Adrenal gland (tissue), 19 donors: ENCODE results near the gene ZC2HC1C. TPM values are rescaled to one million over a fixed set of nuclear protein-coding genes. Genes with fewer than 3 reads are reported as not detected.

Experiments used
- DNase-seq, 7 donors: peaks; one replicate each; pipeline ENCODE4 v3.0.0-alpha.2; 2019 to 2020
- H3K27ac ChIP-seq, 5 donors: fragments of 200-600 bp; sonication (generic) in 4 of 5; 1 replicate in 3 of 5; 2 replicates in 2 of 5; pipeline versions ENCODE4 v1.5.1 to v1.8.0; 2016 to 2020; ENCODE audit warnings: mild to moderate bottlenecking in 1 of 5
- H3K27me3 ChIP-seq: fragments of 200-600 bp; 2 replicates; pipeline ENCODE4 v1.8.0; 2021
- H3K36me3 ChIP-seq, 2 donors: fragments of 200-600 bp; replicated peaks in 1 of 2; 1 replicate in 1 of 2; 2 replicates in 1 of 2; pipeline versions ENCODE4 v1.5.1 to v1.8.0; 2018 to 2022
- H3K4me1 ChIP-seq, 2 donors: fragments of 200-600 bp; replicated peaks in 1 of 2; 1 replicate in 1 of 2; 2 replicates in 1 of 2; pipeline versions ENCODE4 v1.5.1 to v1.8.0; 2018 to 2021
- H3K4me3 ChIP-seq, 4 donors: fragments of 200-600 bp; sonication (generic) in 3 of 4; one replicate each; pipeline ENCODE4 v1.5.1; 2016 to 2018
- H3K9me3 ChIP-seq, 3 donors: fragments of 200-600 bp; sonication (generic) in 1 of 3; replicated peaks in 1 of 3; 1 replicate in 2 of 3; 2 replicates in 1 of 3; pipeline versions ENCODE4 v1.5.1 to v1.8.0; 2016 to 2021
- CTCF ChIP-seq, 6 experiments: fragments of 450-650 bp in 4 of 6; fragments of 200-600 bp in 2 of 6; sonication (generic) in 1 of 6; IDR thresholded peaks; 1 replicate in 5 of 6; 2 replicates in 1 of 6; pipeline versions ENCODE4 v1.5.1 to v1.8.0; 2016 to 2021; ENCODE audit warnings: antibody characterized with exemption in 6 of 6, mild to moderate bottlenecking in 2 of 6, moderate library complexity in 1 of 6
- POLR2A ChIP-seq, 2 donors: fragments of 450-650 bp; IDR thresholded peaks; one replicate each; pipeline ENCODE4 v1.6.1; 2017; ENCODE audit warnings: antibody characterized with exemption in 2 of 2, mild to moderate bottlenecking in 2 of 2, moderate library complexity in 1 of 2
- WGBS, 4 donors: extraction: QIAGEN DNeasy Blood & Tissue Kit in 2 of 4; methylation state at CpG; one replicate each; pipeline versions ENCODE4 v1.1.5 to v1.1.7; 2013 to 2017; 5-methylcytosine and 5-hydroxymethylcytosine counted together
- intact Hi-C, 2 donors: fragments of 100-400 bp; cut with DNase I; formaldehyde crosslinking; loops; one replicate each; pipeline versions ENCODE4 v1.14.1 to v1.15.0; 2022 to 2023
- long read RNA-seq, 10 donors: library from polyadenylated mRNA in 3 of 10; unstranded in 2 of 10; stranded (forward) in 1 of 10; transcript quantifications; one replicate each; pipeline ENCODE4 v2.0.0 and lab custom pipeline, GENCODE V29; 2021 to 2026
- polyA plus RNA-seq, 3 donors: library from polyadenylated mRNA; stranded (reverse); fragments of 200-250 nt in 2 of 3; fragments of 350-450 nt in 1 of 3; fragmentation: Illumina TruSeq in 1 of 3; extraction: RNeasy Lipid Tissue Mini Kit (QIAGEN cat#74804) in 1 of 3; gene quantifications; one replicate each; pipeline ENCODE4 v1.2.3, GENCODE V29; 2013 to 2014
- total RNA-seq, 9 donors: library from RNA; depleted of rRNA in 4 of 9; stranded (reverse); fragments of >200 nt in 4 of 9; fragments of 120-200 nt in 1 of 9; fragmentation: NEBNext Ultra II Directional in 1 of 9; extraction: Animal tissue kit (Norgen Biotek cat#: 25700) in 1 of 9; gene quantifications; one replicate each; pipeline versions ENCODE4 v1.1.0 to v1.2.4, GENCODE V29; 2013 to 2023
- donor health status: healthy with polysubstance abuse.
- donor health status: Bipolar disorder and iron deficiency.
- donor health status: DM: yes; HTN: yes; CAD: no.
- donor health status: DM: no; HTN: no; CAD: no.
- donor health status: DM: no; HTN: no; CAD: no.
- donor health status: DM: yes; HTN: yes; CAD: no.

The ZC2HC1C gene
- total RNA-seq (1 to 10 TPM; 1.9 to 9.5 (median 5.3) TPM), polyA plus RNA-seq (10 to 100 TPM in 1 of 3 donors, 1 to 10 TPM in 2; 6.1 to 12.1 (median 6.8) TPM)
- long read RNA-seq, donor 1 = 0 reads
- long read RNA-seq, donor 2, full-length matches to known transcripts = 1 of 1 reads
- long read RNA-seq, donor 2, partial matches to known transcripts = 0 of 1 reads
- long read RNA-seq, donor 2, other reads (novel, unspliced or antisense) = 0 of 1 reads
- long read RNA-seq, donor 3 = 0 reads
- long read RNA-seq, donor 4, partial matches to known transcripts = 2 of 10 reads
- long read RNA-seq, donor 4, other reads (novel, unspliced or antisense) = 6 of 10 reads
- long read RNA-seq, donor 5, full-length matches to known transcripts = 3 of 8 reads
- long read RNA-seq, donor 5, partial matches to known transcripts = 3 of 8 reads
- long read RNA-seq, donor 5, other reads (novel, unspliced or antisense) = 2 of 8 reads
- long read RNA-seq, donor 6, partial matches to known transcripts = 1 of 3 reads
- long read RNA-seq, donor 6, other reads (novel, unspliced or antisense) = 0 of 3 reads
- long read RNA-seq, donor 7 = 0 reads
- long read RNA-seq, donor 8 = 0 reads
- long read RNA-seq, donor 9 = 0 reads
- long read RNA-seq, donor 10 = 0 reads

GRCh38 chr14:75069121-75069810 lies at the start of gene ZC2HC1C:
Gene ZC2HC1C (plus strand): TSS chr14:75069641. CDS start chr14:75070574, 933 bp downstream.
- Histone ChIP-seq H3K4me1 (peaks cover 19 to 22% of the 10 kb centered on the region in 2 donors), H3K36me3 (no peaks in the 10 kb centered on the region), H3K27ac (peak within 1 kb of the TSS; percentile 75 to 91 (median 83)), H3K9me3 (no peaks in the 10 kb centered on the region), H3K27me3 (no peaks in the 10 kb centered on the region), H3K4me3 (peak within 1 kb of the TSS in 3 of 4 donors; percentile 3 to 53 (median 17))
- peak; percentile 96 to 98 (median 98) for DNase-seq
- intact Hi-C loops = loop anchor here in 1 of 2 donors (10.0 kb wide), 1 partner anchor 64 kb away; the partner anchor contains the start of gene EIF2B2
- peak in 1 of 6 experiments; percentile 17 for TF ChIP-seq CTCF (IDR thresholded peaks at IDR 0.05)
- TF ChIP-seq POLR2A (IDR thresholded peaks at IDR 0.05) = peak; percentile 50 to 67
- 0 to 7% (median 2%) methylated on average over 30 to 58 of the region's 58 CpGs for WGBS, 4 donors

- Histone ChIP-seq H3K27me3 (no peaks in the 10 kb centered on the region), H3K9me3 (no peaks in the 10 kb centered on the region), H3K4me3 (no peak overlapping the region), H3K4me1 (peaks cover 0 to 14% of the 10 kb centered on the region in 2 donors), H3K27ac (peak overlapping the region in 1 of 5 donors; percentile 46), H3K36me3 (peaks cover 0 to 47% of the 10 kb centered on the region in 2 donors)
- TF ChIP-seq POLR2A (IDR thresholded peaks at IDR 0.05) (no peak), CTCF (IDR thresholded peaks at IDR 0.05) (peak in 4 of 6 experiments; percentile 11 to 39 (median 22))
- peak in 4 of 7 donors; percentile 24 to 66 (median 30) for DNase-seq
- intact Hi-C loops = no loop called here
- 74 to 82% (median 75%) methylated on average over 8 of the region's 8 CpGs for WGBS, 4 donors
Observed at GRCh38 chr14:75022655-75023054, 46.8 kb upstream of the ZC2HC1C start.

GRCh38 chr14:75023108-75023507 lies 46.3 kb upstream of the ZC2HC1C start:
- WGBS, 4 donors = 42 to 73% (median 46%) methylated on average over 1 of the region's 1 CpG

More at GRCh38 chr14:75023108-75023507, 46.3 kb upstream of the ZC2HC1C start:
- Histone ChIP-seq H3K4me1 (peaks cover 0 to 14% of the 10 kb centered on the region in 2 donors), H3K27me3 (no peaks in the 10 kb centered on the region), H3K27ac (peak overlapping the region in 2 of 5 donors; percentile 46 to 62), H3K36me3 (peaks cover 0 to 48% of the 10 kb centered on the region in 2 donors), H3K4me3 (no peak overlapping the region), H3K9me3 (no peaks in the 10 kb centered on the region)
- intact Hi-C loops = no loop called here
- no peak for TF ChIP-seq CTCF (IDR thresholded peaks at IDR 0.05)
- no peak for TF ChIP-seq POLR2A (IDR thresholded peaks at IDR 0.05)
- DNase-seq = no peak
